OCI-LY1 (cell line): ENCODE data around the gene HMGB1.

ENCODE experiments used
- H2AFZ ChIP-seq: fragments of 200-600 bp; sonication (generic), shearing (Covaris generic); 2 replicates; pipeline ENCODE4 v1.6.0; 2014; ENCODE audit warnings: antibody characterized with exemption, mild to moderate bottlenecking, low read length
- H3F3A ChIP-seq: fragments of 200-600 bp; sonication (generic), shearing (Covaris generic); 2 replicates; pipeline ENCODE4 v1.6.0; 2014; ENCODE audit warnings: mild to moderate bottlenecking, antibody characterized with exemption, low read length, moderate library complexity; ENCODE audit not compliant: insufficient read depth
- H3K27ac ChIP-seq: fragments of 200-600 bp; sonication (generic); 2 replicates; pipeline ENCODE4 v1.5.1; 2014; ENCODE audit warnings: low read length, mixed run types, mild to moderate bottlenecking, low read depth; ENCODE audit not compliant: poor library complexity, severe bottlenecking
- H3K27me3 ChIP-seq: fragments of 200-600 bp; sonication (generic); 2 replicates; pipeline ENCODE4 v1.6.0; 2014; ENCODE audit warnings: antibody characterized with exemption, mild to moderate bottlenecking, low read length, moderate library complexity; ENCODE audit not compliant: insufficient read depth
- H3K36me3 ChIP-seq: fragments of 200-600 bp; sonication (generic); 2 replicates; pipeline ENCODE4 v1.6.1; 2014; ENCODE audit warnings: mild to moderate bottlenecking, antibody characterized with exemption, low read length, moderate library complexity, mixed read lengths; ENCODE audit not compliant: insufficient read depth
- H3K4me1 ChIP-seq: fragments of 200-600 bp; sonication (generic); 2 replicates; pipeline ENCODE4 v1.5.1; 2014; ENCODE audit warnings: mild to moderate bottlenecking, low read length, moderate library complexity; ENCODE audit not compliant: insufficient read depth, severe bottlenecking
- H3K4me2 ChIP-seq: fragments of 200-600 bp; sonication (generic), shearing (Covaris generic); 2 replicates; pipeline ENCODE4 v1.6.1; 2014; ENCODE audit warnings: low read length
- H3K4me3 ChIP-seq: fragments of 200-600 bp; sonication (generic); 2 replicates; pipeline ENCODE4 v1.5.1; 2014; ENCODE audit warnings: low read length, low read depth, mild to moderate bottlenecking, mixed read lengths; ENCODE audit not compliant: poor library complexity, severe bottlenecking
- H3K79me2 ChIP-seq: fragments of 200-600 bp; shearing (Covaris generic); 2 replicates; pipeline ENCODE4 v1.6.1; 2016; ENCODE audit warnings: mixed run types, low read length, mixed read lengths; ENCODE audit not compliant: insufficient read depth
- H3K9ac ChIP-seq: fragments of 200-600 bp; sonication (generic), shearing (Covaris generic); 2 replicates; pipeline ENCODE4 v1.6.1; 2014; ENCODE audit warnings: mild to moderate bottlenecking, low read length, mixed read lengths
- H3K9me2 ChIP-seq: fragments of 200-600 bp; sonication (generic), shearing (Covaris generic); 2 replicates; pipeline ENCODE4 v1.6.1; 2014; ENCODE audit warnings: low read depth, mild to moderate bottlenecking, low read length, mixed read lengths
- H3K9me3 ChIP-seq: fragments of 200-600 bp; shearing (Covaris generic); 2 replicates; pipeline ENCODE4 v1.6.1; 2014; ENCODE audit warnings: low read length, mixed read lengths
- H4K20me1 ChIP-seq: fragments of 200-600 bp; sonication (generic), shearing (Covaris generic); 2 replicates; pipeline ENCODE4 v1.6.0; 2016; ENCODE audit warnings: mild to moderate bottlenecking, low read length; ENCODE audit not compliant: insufficient read depth
- CTCF ChIP-seq: fragments of 200-600 bp; sonication (generic), shearing (Covaris generic); IDR thresholded peaks from 2 replicates; pipeline ENCODE4 v1.5.1; 2017; ENCODE audit warnings: mild to moderate bottlenecking, antibody characterized with exemption, low read length, moderate library complexity, mixed read lengths
- EZH2 ChIP-seq: fragments of 200-600 bp; sonication (generic), shearing (Covaris generic); IDR thresholded peaks from 2 replicates; pipeline ENCODE4 v1.8.0; 2017; ENCODE audit warnings: borderline replicate concordance, mixed run types, mild to moderate bottlenecking, antibody characterized with exemption, low read length, moderate library complexity, mixed read lengths

Gene HMGB1

GRCh38 chr13:30493658-30494381, 28.1 kb upstream of the HMGB1 start:
- no peak for TF ChIP-seq EZH2
- TF ChIP-seq CTCF = no peak
- Histone ChIP-seq H3K9ac (no peak overlapping the region), H2AFZ (no peak overlapping the region), H3K4me1 (no peaks in the 10 kb centered on the region), H3K79me2 (no peaks in the 10 kb centered on the region), H3K9me2 (no peaks in the 10 kb centered on the region), H4K20me1 (no peaks in the 10 kb centered on the region), H3K4me2 (no peak overlapping the region), H3K27ac (no peak overlapping the region), H3K4me3 (no peak overlapping the region), H3F3A (no peaks in the 10 kb centered on the region), H3K27me3 (no peaks in the 10 kb centered on the region), H3K9me3 (no peaks in the 10 kb centered on the region), H3K36me3 (no peaks in the 10 kb centered on the region)

- Histone ChIP-seq H3K4me1 (no peaks in the 10 kb centered on the region), H3F3A (no peaks in the 10 kb centered on the region), H3K4me2 (no peak overlapping the region), H3K79me2 (no peaks in the 10 kb centered on the region), H2AFZ (no peak overlapping the region), H3K9ac (no peak overlapping the region), H3K36me3 (no peaks in the 10 kb centered on the region), H3K27ac (no peak overlapping the region), H4K20me1 (no peaks in the 10 kb centered on the region), H3K9me2 (no peaks in the 10 kb centered on the region), H3K9me3 (no peaks in the 10 kb centered on the region), H3K27me3 (no peaks in the 10 kb centered on the region), H3K4me3 (no peak overlapping the region)
- TF ChIP-seq EZH2 (no peak), CTCF (no peak)
Measured at GRCh38 chr13:30487075-30487470, 21.3 kb upstream of the HMGB1 start.

GRCh38 chr13:30486230-30487074, 20.7 kb upstream of the HMGB1 start:
- Histone ChIP-seq H4K20me1 (no peaks in the 10 kb centered on the region), H3K27ac (no peak overlapping the region), H3K79me2 (no peaks in the 10 kb centered on the region), H3K9ac (no peak overlapping the region), H3K9me2 (no peaks in the 10 kb centered on the region), H3K27me3 (no peaks in the 10 kb centered on the region), H3K4me3 (no peak overlapping the region), H2AFZ (no peak overlapping the region), H3F3A (no peaks in the 10 kb centered on the region), H3K4me2 (no peak overlapping the region), H3K36me3 (no peaks in the 10 kb centered on the region), H3K9me3 (no peaks in the 10 kb centered on the region), H3K4me1 (no peaks in the 10 kb centered on the region)
- TF ChIP-seq EZH2 (no peak), CTCF (no peak)
